Chondrocyte (in vitro differentiated cells): ENCODE data around the gene CCL4. TPM values are rescaled to one million over a fixed set of nuclear protein-coding genes. Genes with fewer than 3 reads are reported as not detected.
"Not testable (repeated sequence)": the region's sequence is repeated elsewhere in the genome, so short reads cannot be mapped to it uniquely, and the experiment has no call there.

Source experiments
- DNase-seq: peaks from one replicate; pipeline ENCODE4 v3.0.0; 2021; ENCODE audit warnings: mixed read lengths, low spot score
- H3K27ac Mint-ChIP-seq: one replicate; pipeline ENCODE4 v1.8.0; 2021; ENCODE audit warnings: mild to moderate bottlenecking, moderate library complexity, mixed read lengths; ENCODE audit not compliant: unreplicated experiment
- H3K27me3 Mint-ChIP-seq: 2 replicates; pipeline ENCODE4 v1.8.0; 2021; ENCODE audit warnings: low read depth, mixed read lengths
- H3K36me3 Mint-ChIP-seq: 2 replicates; pipeline ENCODE4 v1.8.0; 2021; ENCODE audit warnings: low read depth, mixed read lengths
- H3K4me1 Mint-ChIP-seq: 2 replicates; pipeline ENCODE4 v1.8.0; 2021; ENCODE audit warnings: low read depth, mild to moderate bottlenecking, mixed read lengths
- H3K4me3 Mint-ChIP-seq: one replicate; pipeline ENCODE4 v1.8.0; 2021; ENCODE audit warnings: mild to moderate bottlenecking, moderate library complexity, mixed read lengths; ENCODE audit not compliant: unreplicated experiment
- H3K9me3 Mint-ChIP-seq: 2 replicates; pipeline ENCODE4 v1.8.0; 2021; ENCODE audit warnings: low read depth, mixed read lengths
- CTCF ChIP-seq: fragments of 200-600 bp; sonication (generic); IDR thresholded peaks from 2 replicates; pipeline ENCODE4 v1.5.0; 2021; ENCODE audit warnings: antibody characterized with exemption, mild to moderate bottlenecking, moderate library complexity
- total RNA-seq: library from RNA; stranded (reverse); gene quantifications from 3 replicates; pipeline ENCODE4 v1.2.1, GENCODE V29; 2021

CCL4 gene
- total RNA-seq, 1 donor from 2014 or later, result not detected

GRCh38 chr17:36117505-36118382 lies 14.1 kb downstream of the CCL4 start:
- no peaks in the 10 kb centered on the region for H3K36me3 Mint-ChIP-seq
- no peaks in the 10 kb centered on the region for H3K4me1 Mint-ChIP-seq
- H3K9me3 Mint-ChIP-seq, result peaks cover 4% of the 10 kb centered on the region
- no peak for DNase-seq
- no peak for TF ChIP-seq CTCF
- H3K27me3 Mint-ChIP-seq, result peaks cover 14% of the 10 kb centered on the region
- no peak overlapping the region for H3K4me3 Mint-ChIP-seq
- H3K27ac Mint-ChIP-seq, result no peak overlapping the region

- Mint-ChIP-seq H3K4me3 (no peak overlapping the region), H3K9me3 (peaks cover 4% of the 10 kb centered on the region), H3K27ac (no peak overlapping the region), H3K27me3 (peaks cover 20% of the 10 kb centered on the region), H3K4me1 (no peaks in the 10 kb centered on the region), H3K36me3 (no peaks in the 10 kb centered on the region)
- no peak for TF ChIP-seq CTCF
- no peak for DNase-seq
These were observed 15.1 kb downstream of the CCL4 start for GRCh38 chr17:36118477-36119353.

GRCh38 chr17:36120221-36120620 lies 16.6 kb downstream of the CCL4 start:
- H3K27ac Mint-ChIP-seq, result no peak overlapping the region
- DNase-seq, result no peak
- H3K4me3 Mint-ChIP-seq, result no peak overlapping the region
- H3K27me3 Mint-ChIP-seq, result peaks cover 17% of the 10 kb centered on the region
- TF ChIP-seq CTCF, result no peak
- H3K4me1 Mint-ChIP-seq, result no peaks in the 10 kb centered on the region
- no peaks in the 10 kb centered on the region for H3K36me3 Mint-ChIP-seq
- no peaks in the 10 kb centered on the region for H3K9me3 Mint-ChIP-seq

GRCh38 chr17:36121099-36121498 lies 17.5 kb downstream of the CCL4 start:
- not testable (repeated sequence) for H3K27ac Mint-ChIP-seq, H3K4me1 Mint-ChIP-seq, H3K4me3 Mint-ChIP-seq, H3K36me3 Mint-ChIP-seq, H3K9me3 Mint-ChIP-seq, DNase-seq
- H3K27me3 Mint-ChIP-seq, result peaks cover 17% of the 10 kb centered on the region

- no peaks in the 10 kb centered on the region for H3K9me3 Mint-ChIP-seq
- DNase-seq, result no peak
- no peak overlapping the region for H3K27ac Mint-ChIP-seq
- no peak for TF ChIP-seq CTCF
- H3K27me3 Mint-ChIP-seq, result peaks cover 13% of the 10 kb centered on the region
- H3K4me1 Mint-ChIP-seq, result peaks cover 6% of the 10 kb centered on the region
- no peak overlapping the region for H3K4me3 Mint-ChIP-seq
- H3K36me3 Mint-ChIP-seq, result no peaks in the 10 kb centered on the region
These were observed 19.8 kb downstream of the CCL4 start for GRCh38 chr17:36123431-36123830.
